Measurements from ENCODE around the gene PLD5.

Gene PLD5

DNA sequence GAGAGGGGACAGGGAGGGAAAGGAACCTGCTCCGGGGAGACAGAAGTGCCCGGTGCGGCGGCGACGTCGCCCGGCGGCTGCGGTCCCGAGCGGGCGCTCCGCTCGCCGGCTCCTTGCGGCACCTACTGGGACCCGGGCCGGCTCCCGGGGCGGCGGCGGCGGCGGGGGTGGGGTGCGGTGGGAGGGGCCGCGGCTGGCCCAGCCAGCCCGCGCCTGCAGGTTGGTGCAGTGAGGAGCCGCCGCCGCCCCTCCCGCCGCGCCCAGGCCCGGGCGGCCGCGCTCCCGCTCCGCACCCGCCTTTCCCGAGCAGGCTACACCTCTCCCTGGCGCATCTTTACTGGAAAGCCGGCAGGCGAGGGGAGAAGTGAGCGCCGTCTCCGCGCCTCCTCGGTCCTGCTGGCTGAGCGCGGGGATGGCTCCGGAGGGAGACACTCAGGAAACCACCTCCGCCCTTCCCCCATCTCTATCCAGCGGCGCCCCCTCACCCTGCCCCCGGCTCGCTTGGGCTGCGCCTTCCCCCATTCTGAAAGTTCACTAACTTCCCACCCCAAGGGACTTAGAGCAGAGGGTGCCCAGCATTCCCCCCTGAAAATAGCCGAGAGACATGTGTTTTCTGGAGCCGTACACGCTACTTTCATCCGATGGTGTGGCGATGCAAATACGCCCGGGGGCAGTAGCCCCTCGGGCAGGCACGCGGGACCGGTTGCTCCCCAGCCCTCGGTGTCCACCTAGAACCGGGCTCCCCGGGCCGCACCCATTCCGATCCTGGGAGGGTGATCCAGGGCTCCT, at the start of gene PLD5:
Gene PLD5 (minus strand): TSS at position 127 of the 789 bp plus-strand sequence.
- DNase-seq = no peak

DNA sequence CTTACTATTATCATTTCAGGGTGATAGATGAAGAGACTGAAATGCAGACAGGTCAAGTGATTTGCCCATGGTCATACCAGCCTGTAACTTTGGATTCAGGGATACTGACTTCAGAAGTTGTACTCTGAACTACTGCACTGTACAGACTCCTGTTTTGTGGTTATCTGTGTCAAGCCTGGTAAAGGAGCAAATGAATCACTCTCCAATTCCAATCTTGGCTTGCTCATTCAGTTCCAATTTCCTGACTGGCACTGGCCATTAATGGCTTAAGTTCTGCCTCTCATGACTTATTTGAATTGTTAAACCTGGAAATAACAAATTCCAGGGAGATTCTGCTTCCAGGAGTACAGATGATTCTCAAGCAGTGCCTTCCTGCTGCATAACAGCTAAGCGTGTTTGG, 45.4 kb upstream of the PLD5 start:
- DNase-seq = no peak

DNA sequence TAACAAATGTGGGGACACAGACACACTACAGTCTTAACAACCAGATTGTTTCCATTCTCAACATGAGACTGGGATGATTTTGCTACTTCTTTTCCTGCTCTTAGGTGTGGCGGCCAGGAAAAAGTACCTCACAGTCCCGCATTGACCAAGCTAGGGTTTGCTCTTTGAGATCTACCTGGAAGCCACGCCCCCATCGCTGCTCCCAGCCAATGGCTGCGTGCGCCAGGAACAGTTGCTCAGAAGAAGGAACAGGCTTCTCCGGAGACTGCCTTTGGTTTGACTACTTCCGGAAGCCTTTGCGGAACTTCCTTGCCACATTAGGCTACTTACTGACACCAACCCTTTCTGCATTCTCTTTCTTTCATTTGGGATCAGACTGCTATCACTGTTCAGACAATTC, 44.2 kb upstream of the PLD5 start:
- no peak for DNase-seq

DNA sequence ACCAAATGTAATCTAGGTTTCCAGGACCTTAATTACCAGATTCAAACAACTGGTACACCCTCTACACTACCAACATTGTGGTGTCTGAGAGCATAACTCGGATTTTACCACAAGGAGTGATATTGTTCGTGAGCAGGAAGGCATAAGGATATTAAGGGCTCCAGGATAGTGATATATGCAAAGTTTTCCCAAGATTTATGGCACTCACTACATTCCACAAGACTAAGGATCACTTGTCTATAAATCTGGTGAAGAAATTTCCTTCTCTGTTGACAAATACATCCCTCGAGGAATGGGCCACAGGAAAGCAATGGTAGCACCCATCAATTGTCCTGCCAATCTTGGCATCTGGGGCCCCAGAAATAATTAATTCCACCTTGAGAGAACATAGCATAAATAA, 43.1 kb upstream of the PLD5 start:
- DNase-seq = no peak

DNA sequence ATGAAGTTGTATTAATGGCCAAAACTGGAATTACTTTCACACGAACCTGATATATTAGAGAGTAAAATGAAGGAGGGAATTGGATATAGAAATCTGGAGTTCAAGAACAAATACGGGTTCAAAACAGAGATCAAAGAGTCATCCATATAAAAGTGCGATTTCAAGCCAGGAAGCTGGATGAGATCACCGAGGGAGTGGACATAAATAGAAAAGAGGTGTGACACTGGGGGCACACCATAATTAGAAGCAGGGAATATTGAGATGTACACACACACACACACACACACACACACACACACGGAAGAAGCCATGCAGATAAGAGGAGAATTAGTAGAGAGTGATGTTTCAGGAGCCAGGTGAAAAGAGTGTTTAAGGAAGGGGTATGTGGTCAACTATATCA, 32.3 kb upstream of the PLD5 start:
- no peak for DNase-seq

DNA sequence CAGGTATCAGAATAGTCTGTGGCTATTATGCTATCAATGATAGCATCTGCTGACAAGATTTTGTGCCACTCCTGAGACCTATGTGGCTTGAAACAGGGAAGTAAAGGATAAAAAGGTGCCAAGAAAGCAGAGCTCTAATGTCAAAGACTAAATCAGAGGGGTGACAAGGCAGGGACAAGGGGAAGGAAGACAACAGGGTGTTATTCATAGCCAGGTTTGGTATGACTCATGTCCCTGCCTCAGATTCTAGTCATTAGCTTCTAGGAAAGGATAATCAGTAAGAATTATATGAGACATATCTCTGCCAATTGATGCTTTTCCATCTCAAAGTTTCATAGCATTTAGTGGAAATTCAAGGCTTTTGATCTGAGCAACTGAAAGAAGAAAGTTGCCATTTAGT, 31.8 kb upstream of the PLD5 start:
- no peak for DNase-seq

DNA sequence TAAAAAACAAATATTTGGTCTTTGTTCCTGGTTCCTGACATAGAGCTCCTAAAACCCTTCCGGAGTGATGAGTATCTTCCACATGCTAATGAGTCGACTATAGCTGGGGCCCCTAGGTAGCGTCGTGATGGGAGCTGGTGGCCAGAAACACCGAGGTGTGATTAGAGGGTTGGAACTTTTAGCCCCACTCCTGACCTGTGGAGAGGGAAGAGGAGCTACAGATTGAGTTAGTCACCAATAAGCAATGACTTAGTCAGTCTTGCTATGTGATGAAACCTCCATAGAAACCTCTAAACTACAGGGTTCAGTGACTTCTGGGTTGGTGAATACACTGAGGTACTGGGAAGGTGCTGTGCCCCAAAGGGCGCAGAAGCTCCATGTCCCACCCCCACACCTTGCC, 30.1 kb upstream of the PLD5 start:
- no peak for DNase-seq

DNA sequence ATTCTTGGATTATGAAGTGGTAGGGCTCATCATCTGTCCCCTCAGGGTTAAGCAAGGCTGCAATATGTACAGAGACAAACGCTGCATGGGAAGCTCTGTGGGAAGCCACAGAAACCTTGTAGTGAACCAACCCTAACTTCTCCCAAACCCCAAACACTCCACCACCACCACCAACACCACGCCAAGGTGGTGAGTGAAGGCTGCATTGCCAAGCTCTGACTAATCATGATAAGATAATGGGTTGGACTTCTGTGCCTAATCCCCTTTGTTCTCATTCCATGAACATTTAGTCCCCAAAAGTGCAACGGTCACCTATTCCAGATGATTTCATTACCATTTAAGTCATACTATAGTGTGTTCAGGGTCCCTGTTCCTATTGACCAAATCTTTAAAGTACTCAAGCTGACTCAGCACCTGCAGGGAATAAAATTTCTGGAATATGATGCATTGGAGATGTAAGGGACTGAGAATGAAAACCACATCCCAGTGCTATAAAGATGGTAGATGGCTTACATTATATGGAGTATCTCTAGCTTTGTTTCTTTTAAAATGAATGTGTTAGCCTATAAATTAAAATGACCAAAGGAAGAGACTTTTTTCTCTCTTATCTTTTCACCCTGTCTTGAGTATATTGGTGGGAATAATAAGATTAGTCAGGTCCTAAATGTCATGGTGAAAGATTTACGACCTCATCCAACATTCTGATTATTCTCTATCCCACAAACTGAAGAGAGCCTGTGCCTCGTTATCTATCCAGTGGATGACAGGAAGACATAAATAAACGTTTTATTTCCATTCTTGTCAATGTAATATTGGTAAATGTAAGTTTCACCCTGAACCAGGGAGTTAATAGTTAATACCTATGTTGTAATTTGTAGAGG, 22.6 kb upstream of the PLD5 start:
- no peak for DNase-seq

DNA sequence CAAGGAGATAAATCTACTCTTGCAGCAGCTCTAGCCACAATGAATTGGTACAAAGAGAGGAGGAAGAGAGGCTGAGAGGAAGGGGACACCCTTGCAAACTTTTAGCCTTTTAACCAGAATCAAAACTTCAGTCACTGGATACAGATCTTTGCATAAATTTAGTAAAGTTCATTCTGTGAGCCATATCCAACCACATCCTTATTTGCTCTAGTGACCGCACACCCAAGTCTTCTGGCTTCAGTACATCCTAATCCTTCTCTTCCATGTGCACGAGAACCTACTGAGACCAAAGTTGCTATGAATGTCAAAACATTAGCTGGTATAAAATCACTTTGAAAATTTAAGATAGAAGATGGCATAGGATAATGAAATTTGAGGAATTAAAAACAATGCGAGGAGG, 21.9 kb upstream of the PLD5 start:
- DNase-seq = no peak

DNA sequence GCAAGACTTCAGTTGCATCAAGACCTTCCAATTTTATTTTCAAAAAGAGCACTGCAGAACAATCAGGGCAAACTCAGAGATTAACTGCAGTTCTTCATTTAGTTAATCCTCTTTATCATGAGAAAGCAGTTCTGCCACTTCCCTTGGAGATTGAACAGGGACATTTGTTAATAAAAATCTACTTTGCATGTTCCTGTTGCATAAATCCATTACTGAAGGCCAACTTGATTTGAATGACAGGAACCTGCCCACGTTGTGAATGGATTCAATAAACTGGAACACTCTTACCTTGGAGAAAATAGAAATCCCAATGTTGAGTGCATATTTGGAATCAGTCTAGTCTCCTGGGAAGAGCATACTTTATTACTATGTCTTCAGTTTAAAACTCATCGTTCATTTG, 19.6 kb upstream of the PLD5 start:
- DNase-seq = no peak

DNA sequence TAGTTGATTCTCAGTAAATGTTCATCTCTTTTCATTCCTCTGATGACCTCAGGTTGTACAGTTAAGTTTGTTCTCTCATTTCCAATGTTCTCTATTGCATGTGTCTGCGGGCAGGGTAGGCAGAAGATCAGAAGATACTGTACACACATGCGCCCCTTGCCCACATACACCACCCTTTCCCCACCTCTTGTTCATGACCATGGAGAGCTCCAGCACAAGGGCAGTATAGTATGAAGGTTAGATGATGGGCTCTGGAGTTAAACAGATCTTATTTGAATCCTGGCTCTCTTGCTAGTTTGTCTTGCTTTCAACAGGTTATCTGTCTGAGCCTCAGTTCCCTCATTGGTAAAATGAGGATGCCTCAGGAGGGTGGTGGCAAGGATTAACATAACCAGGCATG, 17.8 kb upstream of the PLD5 start:
- DNase-seq = no peak

DNA sequence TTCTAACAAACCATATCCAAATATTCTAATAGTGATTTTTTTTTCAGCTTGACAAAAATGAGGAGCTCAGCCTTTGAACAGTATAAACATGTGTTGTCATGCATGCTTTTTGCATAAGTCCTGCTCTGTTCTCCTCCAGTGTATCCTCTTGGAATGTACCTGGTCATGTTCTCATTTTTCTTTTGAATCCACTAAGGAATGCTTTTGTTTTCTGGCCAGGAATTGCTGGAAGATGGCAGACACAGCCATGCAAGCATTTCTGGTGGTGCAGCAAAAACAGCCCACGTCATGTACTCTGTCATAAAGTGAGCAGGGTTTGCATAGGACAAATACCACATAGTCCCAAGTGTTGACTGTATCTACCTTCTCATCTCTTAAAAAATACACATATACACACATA, 11.5 kb upstream of the PLD5 start:
- no peak for DNase-seq

DNA sequence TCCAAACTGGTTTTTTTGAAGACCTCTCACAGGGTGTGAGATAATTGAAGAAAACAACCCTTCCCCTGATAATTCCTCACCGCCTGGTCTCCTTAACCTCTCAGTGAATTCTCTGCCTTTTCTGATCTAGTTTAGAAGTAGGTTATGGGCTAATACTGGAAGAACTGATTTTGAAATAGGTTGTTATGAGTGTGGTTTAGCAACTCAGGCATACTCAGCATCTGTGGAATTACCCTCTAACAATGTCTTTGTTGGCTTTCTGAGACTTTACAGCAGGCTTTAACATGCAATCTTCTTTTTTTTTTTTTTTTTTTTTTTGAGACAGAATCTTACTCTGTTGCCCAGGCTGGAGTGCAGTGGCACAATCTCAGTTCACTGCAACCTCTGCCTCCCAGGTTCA, 10.3 kb upstream of the PLD5 start:
- no peak for DNase-seq

DNA sequence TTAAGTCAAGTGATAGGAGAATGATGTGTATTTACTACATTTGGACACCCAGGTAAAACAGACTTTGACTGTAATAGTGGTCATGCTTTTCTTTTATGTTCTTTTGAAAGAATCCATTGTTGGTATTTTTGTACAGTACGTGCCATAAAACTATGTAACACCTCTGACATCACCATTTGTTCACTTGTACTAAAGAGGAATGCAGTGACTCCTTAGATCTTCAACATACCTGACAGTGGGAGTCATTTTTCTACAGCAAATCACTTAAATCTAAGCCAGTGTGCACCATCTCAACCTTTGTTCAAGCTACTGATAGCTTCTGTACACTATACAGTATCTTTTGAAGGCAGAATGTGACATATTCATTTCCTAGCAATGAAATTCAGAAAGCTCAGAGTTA, 6.3 kb upstream of the PLD5 start:
- no peak for DNase-seq

DNA sequence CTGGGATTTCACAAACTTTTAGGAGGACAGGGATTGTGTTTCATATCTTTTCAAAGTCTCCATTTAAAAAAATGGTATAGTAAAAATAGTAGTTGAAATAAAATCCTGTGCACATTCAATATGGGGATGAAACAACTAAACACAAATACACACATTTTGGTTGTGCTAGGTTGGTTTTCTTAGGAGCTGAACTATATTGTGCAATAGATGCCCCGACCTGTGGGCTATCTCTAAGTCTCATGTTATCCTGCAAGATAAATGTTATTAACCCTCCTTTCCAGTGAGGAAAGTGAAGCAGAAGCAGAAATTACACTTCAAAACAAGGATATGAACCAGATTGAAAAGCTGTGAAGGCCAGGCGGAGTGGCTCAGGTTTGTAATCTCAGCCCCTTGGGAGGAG, 1.3 kb upstream of the PLD5 start:
- no peak for DNase-seq

DNA sequence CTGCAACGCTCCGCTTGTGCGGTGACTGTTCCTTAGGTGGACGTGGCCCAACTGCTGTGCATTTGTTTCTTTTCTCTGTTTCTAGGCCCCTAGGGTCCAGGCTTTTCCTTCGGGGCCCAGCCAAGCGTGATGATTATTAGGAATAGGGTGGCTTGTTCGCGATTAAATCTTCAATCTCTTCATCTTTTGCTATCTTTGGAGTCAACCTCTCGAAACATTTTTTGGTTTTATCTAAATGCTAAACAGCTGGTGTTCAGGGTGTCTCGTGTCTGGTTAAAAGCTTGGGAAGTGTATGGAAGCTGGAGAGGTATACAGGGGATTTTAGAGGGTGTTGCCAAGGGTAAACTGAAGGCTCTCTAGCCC, 844 bp upstream of the PLD5 start:
- DNase-seq = no peak

DNA sequence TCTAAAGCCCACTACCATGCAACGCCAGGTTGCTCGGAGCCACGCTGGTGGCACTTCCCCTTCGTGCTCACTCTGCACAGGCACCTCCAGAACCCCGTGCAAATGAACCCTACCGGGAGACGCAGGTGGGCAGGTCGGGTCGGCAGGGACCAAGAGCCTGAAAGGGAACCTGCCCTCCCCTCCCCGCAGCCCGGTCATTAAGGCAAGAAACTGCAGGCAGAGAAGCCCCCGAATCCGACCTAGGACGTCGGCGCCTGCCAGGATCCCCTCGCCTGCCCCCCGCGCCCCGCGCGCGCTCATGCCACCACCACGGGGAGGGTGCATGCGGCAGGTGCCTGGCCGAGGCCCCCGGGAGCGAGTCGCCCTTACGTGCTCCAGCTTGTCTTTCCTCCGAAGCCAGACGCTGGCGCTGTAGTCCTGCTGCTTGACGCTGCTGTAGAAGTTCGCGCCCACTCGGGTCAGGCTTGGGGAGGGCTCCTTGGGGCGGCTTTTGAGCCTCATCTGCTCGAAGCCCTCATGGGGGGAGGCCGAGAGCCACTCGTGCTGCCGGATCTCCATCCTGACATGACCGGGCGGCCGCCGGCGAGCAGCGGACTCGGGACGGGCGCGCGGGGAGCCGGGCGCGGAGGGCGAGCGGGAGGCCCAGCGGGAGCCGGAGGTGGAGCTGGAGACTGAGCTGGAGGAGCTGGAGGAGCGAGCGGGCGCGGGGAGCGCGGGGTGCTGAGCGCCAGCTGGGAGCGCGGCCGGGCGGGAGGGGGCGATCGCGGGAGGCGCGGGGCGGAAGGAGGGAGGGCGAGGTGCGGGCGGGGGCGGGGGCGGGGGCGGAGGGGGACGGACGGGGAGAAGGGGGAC, 552 bp downstream of the PLD5 start:
- no peak for DNase-seq

DNA sequence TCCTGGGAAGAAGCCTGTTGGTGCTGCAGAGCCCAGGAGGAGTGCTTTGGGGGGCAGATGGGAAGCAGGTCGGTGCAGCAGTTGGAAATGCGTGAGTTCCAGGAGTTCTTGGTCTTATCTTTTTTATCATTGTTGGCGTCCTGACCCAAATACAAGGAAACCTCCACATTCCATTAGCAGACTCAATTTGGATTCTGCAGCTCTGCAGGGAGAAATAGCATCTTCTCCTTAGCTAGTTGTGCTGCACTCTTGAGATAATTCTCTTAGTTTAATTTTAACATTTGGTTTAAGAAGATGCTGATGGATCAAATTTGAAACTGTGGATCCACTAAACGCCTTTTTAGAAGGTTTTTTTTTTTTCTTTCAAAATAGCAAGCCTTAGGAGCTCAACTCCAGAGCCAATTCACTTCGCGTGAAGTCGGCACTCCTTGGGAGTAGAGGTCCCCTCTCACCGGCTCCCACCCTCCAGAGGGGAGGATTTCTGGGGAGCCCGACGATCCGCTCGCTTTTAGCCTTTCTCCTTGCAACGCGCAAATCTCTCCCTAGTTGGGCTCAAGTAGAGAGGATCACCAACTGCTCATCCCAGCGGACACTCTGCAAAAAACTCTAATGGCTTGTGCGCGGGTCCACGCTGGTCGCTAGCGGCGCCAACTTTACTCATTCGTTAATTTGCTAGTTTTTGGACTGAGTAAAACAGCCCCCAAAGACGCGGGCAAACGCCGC, 1.3 kb downstream of the PLD5 start:
- no peak for DNase-seq

DNA sequence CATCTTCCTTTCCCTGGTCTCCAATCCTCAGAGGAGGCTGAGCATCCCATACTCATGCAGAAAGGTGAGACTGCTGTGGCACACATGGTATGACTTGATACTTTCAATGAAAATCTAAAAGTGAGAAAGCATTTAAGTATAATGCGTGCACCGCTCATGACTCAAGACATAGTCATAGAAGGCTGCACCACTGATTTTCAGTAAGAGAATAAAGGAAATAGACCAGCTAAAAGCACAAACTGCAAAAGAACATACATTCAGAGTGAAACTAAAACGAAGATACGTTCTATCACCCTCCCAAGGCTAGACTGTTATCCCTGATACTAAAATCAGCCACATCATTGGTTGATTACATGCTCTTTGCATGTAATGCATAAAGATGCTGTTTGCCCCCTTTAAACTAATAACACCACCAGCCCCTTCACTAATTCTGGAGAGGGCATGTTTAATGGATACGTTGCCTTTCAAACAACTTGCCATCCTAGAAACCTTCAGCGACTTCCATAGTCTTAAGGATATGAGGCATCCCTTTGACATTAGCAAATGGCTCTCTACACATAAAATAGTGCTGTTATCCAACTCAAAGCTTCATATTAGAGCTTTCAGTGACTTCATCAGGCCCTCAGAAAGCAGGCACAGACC, 2.1 kb downstream of the PLD5 start:
- no peak for DNase-seq

DNA sequence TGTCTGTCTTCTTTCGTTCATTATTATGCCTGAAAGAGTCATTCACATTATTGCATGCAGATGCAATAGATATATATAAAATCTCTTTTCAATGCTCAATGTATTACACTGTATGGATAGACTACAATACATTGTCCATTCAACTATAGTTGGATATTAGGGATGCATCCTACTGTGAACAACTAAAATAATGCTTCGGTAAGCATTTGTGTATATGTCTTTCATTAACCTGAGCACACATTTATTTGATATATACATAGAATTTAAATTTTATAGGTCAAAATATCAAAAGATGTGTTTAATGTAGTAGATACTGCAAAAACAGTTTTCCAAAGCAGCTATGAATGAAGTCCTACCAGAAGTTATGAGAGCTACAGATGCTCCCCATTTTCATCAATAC, 8.9 kb downstream of the PLD5 start:
- no peak for DNase-seq

DNA sequence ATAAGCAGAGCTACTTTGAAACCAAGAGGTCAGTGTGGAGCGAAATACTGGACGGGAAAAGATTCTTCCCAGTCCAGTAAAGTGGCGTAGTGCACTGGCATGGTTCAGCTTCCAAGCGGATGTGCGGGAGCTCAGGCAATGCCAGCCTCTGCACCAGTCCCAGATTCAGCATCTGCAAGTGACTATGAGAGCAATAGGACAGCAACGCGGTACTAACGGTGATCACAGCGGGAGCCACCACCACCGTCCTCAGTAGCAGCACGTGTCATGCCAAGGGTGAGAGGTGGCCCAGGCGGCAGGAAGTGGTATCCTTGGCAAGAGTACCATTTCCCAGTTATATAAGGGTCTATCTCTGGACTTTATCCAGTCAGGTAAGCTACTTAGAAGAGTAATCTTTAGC, 17.8 kb downstream of the PLD5 start:
- no peak for DNase-seq

DNA sequence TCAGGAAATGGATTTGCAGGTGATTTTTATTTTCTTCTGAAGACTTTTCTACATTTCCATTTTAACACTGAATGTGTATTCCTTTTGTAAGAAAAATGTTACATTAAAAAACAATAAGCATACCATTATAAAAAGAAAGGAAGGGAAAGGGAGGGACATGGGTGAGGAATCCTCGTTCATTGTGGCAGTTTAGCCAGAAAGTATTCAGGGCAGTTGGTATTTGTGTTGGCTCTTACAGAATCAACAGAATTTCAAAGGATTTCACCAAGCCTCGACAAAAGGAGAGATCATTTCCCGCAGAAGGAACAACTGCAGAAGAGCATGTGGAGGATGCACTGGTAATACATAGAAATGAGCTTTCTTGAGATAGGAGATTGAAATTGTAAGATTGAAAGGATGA, 35.0 kb downstream of the PLD5 start:
- no peak for DNase-seq
